Measurements from ENCODE around the gene WAS.

DNA sequence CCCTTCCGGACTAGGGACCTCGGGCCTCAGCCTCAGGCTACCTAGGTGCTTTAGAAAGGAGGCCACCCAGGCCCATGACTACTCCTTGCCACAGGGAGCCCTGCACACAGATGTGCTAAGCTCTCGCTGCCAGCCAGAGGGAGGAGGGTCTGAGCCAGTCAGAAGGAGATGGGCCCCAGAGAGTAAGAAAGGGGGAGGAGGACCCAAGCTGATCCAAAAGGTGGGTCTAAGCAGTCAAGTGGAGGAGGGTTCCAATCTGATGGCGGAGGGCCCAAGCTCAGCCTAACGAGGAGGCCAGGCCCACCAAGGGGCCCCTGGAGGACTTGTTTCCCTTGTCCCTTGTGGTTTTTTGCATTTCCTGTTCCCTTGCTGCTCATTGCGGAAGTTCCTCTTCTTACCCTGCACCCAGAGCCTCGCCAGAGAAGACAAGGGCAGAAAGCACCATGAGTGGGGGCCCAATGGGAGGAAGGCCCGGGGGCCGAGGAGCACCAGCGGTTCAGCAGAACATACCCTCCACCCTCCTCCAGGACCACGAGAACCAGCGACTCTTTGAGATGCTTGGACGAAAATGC, at the start of gene WAS:
- TF ChIP-seq, protein P1, sequence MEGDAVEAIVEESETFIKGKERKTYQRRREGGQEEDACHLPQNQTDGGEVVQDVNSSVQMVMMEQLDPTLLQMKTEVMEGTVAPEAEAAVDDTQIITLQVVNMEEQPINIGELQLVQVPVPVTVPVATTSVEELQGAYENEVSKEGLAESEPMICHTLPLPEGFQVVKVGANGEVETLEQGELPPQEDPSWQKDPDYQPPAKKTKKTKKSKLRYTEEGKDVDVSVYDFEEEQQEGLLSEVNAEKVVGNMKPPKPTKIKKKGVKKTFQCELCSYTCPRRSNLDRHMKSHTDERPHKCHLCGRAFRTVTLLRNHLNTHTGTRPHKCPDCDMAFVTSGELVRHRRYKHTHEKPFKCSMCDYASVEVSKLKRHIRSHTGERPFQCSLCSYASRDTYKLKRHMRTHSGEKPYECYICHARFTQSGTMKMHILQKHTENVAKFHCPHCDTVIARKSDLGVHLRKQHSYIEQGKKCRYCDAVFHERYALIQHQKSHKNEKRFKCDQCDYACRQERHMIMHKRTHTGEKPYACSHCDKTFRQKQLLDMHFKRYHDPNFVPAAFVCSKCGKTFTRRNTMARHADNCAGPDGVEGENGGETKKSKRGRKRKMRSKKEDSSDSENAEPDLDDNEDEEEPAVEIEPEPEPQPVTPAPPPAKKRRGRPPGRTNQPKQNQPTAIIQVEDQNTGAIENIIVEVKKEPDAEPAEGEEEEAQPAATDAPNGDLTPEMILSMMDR (IDR thresholded peaks at IDR 0.05), result no peak
- TF ChIP-seq, protein P2, sequence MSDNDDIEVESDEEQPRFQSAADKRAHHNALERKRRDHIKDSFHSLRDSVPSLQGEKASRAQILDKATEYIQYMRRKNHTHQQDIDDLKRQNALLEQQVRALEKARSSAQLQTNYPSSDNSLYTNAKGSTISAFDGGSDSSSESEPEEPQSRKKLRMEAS (IDR thresholded peaks at IDR 0.05; ENCODE audit: low read depth), result no peak
- TF ChIP-seq, protein P3, sequence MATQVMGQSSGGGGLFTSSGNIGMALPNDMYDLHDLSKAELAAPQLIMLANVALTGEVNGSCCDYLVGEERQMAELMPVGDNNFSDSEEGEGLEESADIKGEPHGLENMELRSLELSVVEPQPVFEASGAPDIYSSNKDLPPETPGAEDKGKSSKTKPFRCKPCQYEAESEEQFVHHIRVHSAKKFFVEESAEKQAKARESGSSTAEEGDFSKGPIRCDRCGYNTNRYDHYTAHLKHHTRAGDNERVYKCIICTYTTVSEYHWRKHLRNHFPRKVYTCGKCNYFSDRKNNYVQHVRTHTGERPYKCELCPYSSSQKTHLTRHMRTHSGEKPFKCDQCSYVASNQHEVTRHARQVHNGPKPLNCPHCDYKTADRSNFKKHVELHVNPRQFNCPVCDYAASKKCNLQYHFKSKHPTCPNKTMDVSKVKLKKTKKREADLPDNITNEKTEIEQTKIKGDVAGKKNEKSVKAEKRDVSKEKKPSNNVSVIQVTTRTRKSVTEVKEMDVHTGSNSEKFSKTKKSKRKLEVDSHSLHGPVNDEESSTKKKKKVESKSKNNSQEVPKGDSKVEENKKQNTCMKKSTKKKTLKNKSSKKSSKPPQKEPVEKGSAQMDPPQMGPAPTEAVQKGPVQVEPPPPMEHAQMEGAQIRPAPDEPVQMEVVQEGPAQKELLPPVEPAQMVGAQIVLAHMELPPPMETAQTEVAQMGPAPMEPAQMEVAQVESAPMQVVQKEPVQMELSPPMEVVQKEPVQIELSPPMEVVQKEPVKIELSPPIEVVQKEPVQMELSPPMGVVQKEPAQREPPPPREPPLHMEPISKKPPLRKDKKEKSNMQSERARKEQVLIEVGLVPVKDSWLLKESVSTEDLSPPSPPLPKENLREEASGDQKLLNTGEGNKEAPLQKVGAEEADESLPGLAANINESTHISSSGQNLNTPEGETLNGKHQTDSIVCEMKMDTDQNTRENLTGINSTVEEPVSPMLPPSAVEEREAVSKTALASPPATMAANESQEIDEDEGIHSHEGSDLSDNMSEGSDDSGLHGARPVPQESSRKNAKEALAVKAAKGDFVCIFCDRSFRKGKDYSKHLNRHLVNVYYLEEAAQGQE (IDR thresholded peaks at IDR 0.05; ENCODE audit: low read depth, low read length), result no peak
- TF ChIP-seq FOXJ3 (CRISPR knock-in tag; IDR thresholded peaks at IDR 0.05) (no peak), YY1 (IDR thresholded peaks at IDR 0.05; ENCODE audit: low read depth) (no peak), TAF1 (IDR thresholded peaks at IDR 0.05; ENCODE audit: borderline replicate concordance, low read depth, low read length) (no peak), EZH2phosphoT487 (IDR thresholded peaks at IDR 0.05; ENCODE audit: borderline replicate concordance, low read depth) (no peak), MEF2A (IDR thresholded peaks at IDR 0.05; ENCODE audit: borderline replicate concordance, low read depth) (no peak)
- TF ChIP-seq, protein P4, sequence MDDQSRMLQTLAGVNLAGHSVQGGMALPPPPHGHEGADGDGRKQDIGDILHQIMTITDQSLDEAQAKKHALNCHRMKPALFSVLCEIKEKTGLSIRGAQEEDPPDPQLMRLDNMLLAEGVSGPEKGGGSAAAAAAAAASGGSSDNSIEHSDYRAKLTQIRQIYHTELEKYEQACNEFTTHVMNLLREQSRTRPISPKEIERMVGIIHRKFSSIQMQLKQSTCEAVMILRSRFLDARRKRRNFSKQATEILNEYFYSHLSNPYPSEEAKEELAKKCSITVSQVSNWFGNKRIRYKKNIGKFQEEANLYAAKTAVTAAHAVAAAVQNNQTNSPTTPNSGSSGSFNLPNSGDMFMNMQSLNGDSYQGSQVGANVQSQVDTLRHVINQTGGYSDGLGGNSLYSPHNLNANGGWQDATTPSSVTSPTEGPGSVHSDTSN (IDR thresholded peaks at IDR 0.05), result no peak
- TF ChIP-seq, protein P5, sequence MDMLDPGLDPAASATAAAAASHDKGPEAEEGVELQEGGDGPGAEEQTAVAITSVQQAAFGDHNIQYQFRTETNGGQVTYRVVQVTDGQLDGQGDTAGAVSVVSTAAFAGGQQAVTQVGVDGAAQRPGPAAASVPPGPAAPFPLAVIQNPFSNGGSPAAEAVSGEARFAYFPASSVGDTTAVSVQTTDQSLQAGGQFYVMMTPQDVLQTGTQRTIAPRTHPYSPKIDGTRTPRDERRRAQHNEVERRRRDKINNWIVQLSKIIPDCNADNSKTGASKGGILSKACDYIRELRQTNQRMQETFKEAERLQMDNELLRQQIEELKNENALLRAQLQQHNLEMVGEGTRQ (IDR thresholded peaks at IDR 0.05; ENCODE audit: borderline replicate concordance, low read depth, low read length), result no peak
